ENCODE measurements around the gene TSPOAP1.

GRCh38 chr17:58316260-58316960 lies 12.2 kb downstream of the TSPOAP1 start:
- TF ChIP-seq CTCF (conservative IDR thresholded peaks at IDR 0.05): no peak
- no peak for TF ChIP-seq ZFX (IDR thresholded peaks at IDR 0.05)
